DMS79 (cell line): ENCODE measurements around the gene FOXM1.

ENCODE experiments used
- DNase-seq: peaks from one replicate; lab custom pipeline; 2025; lab: John Stamatoyannopoulos, UW

FOXM1 gene, protein sequence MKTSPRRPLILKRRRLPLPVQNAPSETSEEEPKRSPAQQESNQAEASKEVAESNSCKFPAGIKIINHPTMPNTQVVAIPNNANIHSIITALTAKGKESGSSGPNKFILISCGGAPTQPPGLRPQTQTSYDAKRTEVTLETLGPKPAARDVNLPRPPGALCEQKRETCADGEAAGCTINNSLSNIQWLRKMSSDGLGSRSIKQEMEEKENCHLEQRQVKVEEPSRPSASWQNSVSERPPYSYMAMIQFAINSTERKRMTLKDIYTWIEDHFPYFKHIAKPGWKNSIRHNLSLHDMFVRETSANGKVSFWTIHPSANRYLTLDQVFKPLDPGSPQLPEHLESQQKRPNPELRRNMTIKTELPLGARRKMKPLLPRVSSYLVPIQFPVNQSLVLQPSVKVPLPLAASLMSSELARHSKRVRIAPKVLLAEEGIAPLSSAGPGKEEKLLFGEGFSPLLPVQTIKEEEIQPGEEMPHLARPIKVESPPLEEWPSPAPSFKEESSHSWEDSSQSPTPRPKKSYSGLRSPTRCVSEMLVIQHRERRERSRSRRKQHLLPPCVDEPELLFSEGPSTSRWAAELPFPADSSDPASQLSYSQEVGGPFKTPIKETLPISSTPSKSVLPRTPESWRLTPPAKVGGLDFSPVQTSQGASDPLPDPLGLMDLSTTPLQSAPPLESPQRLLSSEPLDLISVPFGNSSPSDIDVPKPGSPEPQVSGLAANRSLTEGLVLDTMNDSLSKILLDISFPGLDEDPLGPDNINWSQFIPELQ

DNA sequence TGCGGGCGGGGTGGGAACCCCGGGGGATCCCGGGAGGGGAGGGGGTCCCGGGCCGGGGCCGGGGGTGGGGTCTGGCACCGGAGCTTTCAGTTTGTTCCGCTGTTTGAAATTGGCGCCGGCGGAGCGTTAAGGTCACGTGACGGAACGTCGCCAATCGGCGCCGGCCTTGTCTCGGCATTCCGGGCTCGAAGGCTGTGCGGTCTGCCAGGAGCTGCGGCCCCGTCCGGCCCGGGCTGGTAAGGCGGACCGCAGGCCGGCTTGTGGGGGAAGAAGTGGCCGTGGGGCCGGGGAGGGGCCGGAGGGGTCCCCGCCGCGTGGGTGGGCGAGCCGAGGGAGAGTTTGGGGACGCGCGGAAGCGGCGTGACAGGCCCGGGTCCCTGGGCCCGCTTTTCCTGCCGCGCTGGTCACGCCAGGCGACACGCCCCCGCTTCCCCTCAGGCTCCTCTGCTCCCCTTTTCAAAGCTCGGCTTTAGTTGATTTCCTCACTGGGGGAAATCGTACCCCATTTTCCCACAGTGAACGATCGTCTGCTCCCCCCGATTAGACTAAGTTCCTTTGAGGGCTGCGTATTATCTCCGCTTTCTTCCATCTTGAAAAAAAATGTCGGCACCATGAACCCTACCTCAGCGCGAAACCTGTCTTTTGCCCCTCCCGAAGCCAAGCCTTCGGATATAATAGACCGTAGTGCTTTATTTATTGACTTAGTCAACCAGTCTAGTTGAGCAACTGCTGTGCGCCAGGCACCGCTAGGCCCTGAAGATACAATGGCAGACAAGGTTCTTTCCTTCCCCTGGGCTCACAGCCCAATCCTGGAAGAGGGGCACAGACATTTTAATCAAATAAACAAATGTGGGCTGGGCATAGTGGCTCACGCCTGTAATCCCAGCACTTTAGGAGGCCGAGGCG is at the start of gene FOXM1, which contains the start of gene RHNO1:
FOXM1 (minus strand) TSS at position 128 of the 906 bp plus-strand sequence. CDS start 2,696 bp downstream, outside the sequence.
RHNO1 (plus strand) TSS at position 177 of the 906 bp plus-strand sequence. CDS start 8,144 bp downstream, outside the sequence.
- peak; percentile 83 for DNase-seq

DNA sequence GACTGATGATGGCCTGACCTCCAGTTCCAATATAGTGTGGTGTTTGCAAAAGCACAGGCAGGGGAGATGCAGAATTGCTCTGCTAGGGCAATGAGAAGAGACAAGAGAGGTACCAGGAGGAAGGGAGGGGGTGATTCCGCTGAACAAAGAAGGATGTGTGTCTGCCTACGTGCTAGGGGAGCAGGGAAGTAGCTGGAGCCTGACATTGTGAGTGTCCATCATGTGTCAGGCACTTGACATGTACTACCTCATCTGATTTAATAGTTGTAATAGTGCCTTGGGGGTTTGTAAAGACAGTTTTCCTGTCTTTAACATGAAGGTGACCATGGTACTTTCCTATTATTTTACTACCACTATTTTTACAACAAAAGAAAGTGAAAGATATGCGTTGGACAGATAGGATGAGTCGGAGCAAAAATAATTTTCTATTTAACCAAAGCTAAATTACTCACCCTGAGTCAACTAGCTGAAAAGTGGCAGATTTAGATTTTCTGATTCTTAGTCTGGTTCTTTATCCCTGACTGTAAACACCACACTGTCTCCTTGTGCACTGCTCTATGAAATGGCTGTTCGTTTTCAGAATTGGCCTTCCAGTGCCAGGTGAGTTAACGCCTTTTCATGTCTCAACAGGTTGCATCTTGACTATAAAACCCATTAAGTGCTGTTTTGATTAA is 48.5 kb upstream of the FOXM1 start:
- peak; percentile 19 for DNase-seq

- no peak for DNase-seq
Measured at GRCh38 chr12:2924019-2924418, 47.0 kb upstream of the FOXM1 start.

- DNase-seq: no peak
Measured at GRCh38 chr12:2923057-2923456, 46.1 kb upstream of the FOXM1 start.

- DNase-seq: no peak
Measured at GRCh38 chr12:2922329-2922728, 45.4 kb upstream of the FOXM1 start.

GRCh38 chr12:2919249-2919648 is 42.3 kb upstream of the FOXM1 start:
- DNase-seq: no peak

GRCh38 chr12:2912216-2912575 is 35.2 kb upstream of the FOXM1 start:
- DNase-seq: no peak

- peak; percentile 89 for DNase-seq
Measured at GRCh38 chr12:2904260-2904659, 27.3 kb upstream of the FOXM1 start.

DNA sequence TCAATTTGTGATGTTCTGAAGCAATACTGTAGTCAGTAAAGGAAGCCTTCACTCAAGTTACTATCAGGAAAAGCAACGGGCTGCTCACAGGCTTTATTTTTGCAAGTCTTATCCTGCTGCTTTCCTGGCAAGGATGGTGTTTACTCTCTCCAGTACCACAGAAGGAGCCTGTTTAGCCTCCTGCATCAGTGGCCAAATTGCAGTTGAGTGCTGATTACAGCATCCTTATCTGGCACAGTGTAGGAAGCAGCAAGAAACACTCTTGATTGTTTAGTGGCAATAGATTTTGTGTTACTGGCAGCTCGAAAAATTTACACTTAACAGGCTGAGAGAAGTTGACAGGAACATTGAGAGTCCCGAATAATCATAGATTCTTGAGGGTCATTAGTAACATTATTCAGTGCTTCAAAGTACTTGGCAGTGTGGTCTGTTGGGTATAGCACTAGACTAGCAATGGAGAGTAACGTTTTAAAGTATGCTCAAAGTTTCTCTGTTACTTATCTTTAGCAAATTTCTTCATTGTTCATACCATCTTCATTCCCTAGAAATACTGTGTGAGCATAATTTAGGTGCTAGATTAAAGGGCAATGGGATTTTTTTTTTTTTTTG is 25.4 kb upstream of the FOXM1 start:
- peak; percentile 97 for DNase-seq

- no peak for DNase-seq
Measured at GRCh38 chr12:2900642-2901041, 23.7 kb upstream of the FOXM1 start.

DNA sequence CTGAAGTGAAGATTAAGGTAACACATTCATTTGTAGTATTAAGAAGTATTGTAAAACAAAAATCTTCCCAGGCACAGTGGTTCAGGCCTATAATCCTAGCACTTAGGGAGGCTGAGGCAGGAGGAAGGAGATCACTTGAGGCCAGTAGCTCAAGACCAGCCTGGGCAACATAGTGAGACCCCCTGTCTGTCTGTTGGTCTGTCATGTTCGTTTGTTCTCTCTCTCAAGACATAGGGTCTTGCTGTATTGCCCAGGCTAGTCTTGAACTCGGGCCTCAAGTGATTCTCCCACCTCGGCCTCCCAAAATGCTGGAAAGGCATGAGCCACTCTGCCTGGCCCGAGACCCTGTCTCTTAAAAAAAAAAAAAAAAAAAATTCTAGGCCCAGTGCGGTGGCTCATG is 20.4 kb upstream of the FOXM1 start:
- no peak for DNase-seq

DNA sequence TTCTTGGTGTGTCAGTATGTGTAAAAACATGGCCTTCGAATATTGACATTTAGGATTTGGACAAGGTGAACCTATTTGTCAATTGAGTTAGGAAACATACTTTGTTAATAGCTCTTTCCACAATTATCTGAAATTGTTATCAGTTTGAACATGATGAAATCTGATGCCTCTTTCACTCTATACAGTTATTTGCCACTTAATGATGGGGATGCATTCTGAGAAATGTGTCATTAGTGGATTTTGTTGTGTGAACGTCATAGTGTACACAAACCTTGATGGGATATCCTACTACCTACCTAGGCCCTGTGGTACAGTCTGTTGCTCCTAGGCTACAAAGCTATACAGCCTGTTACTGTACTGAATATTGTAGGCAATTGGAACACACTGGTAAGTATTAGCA is 18.5 kb upstream of the FOXM1 start:
- DNase-seq: no peak

- no peak for DNase-seq
Measured at GRCh38 chr12:2895051-2895451, 18.1 kb upstream of the FOXM1 start.

DNA sequence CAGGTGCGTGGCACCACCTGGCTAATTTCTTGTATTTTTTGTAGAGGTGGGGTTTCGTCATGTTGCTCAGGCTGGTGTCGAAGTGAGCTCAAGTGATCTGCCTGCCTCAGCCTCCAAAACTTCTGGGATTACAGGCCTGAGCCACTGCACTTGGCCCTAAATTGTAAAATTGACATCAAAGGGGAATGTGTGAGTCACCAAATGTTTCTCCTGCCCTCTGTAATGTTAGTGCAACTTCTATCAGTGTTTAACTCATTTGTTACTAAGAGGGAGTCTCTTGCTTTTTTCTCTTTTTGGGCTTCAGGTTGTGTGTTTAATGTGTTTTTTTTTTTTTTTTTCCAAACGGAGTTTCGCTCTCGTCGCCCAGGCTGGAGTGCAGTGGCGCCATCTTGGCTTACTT is 16.0 kb upstream of the FOXM1 start:
- DNase-seq: no peak

DNA sequence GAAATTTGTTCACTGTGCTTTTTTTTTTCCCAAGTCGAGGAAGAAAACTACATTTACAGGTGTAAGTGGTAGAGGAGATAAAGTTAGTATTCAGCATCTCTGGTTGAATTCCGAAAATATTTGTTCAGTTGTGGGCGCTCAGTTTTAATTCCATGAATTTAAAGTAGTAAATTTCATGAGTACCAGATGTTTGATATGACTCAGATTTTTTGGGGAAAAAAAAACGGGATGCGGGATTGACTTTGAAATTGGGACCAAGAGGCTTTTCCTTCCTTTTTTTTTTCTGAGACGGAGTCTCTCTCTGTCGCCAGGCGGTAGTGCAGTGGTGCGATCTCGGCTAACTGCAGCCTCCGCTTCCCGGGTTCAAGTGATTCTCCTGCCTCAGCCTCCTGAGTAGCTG is 15.3 kb upstream of the FOXM1 start:
- DNase-seq: no peak

GRCh38 chr12:2891240-2892053 is 14.5 kb upstream of the FOXM1 start:
- DNase-seq: no peak

- DNase-seq: peak; percentile 91
Measured at GRCh38 chr12:2890388-2891239, 13.6 kb upstream of the FOXM1 start, which contains the start of gene TULP3. TSS of gene TULP3 (plus strand) at chr12:2890891. CDS start at chr12:2890948, 57 bp downstream.

- no peak for DNase-seq
Measured at GRCh38 chr12:2890001-2890387, 13.0 kb upstream of the FOXM1 start.

GRCh38 chr12:2886768-2887450 is 9.9 kb upstream of the FOXM1 start:
- DNase-seq: no peak
